K562 (cell line): Measurements from ENCODE around the gene FXYD3. TPM values are rescaled to one million over a fixed set of nuclear protein-coding genes. Genes with fewer than 3 reads are reported as not detected.
A peak's percentile ranks its signal among the peaks of the same experiment; 100 is the strongest.

ENCODE experiments used
- CEBPB ChIP-seq: fragments of 450-650 bp; IDR thresholded peaks from 2 replicates; pipeline ENCODE4 v1.6.1; 2016; ENCODE audit warnings: missing genetic modification characterization, missing compliant biosample characterization
- CREM ChIP-seq: IDR thresholded peaks from 2 replicates; pipeline ENCODE4 v1.6.1; 2014; ENCODE audit warnings: antibody characterized with exemption, low read depth
- CTBP1 ChIP-seq: fragments of 450-650 bp; IDR thresholded peaks from 2 replicates; pipeline ENCODE4 v1.6.1; 2016; ENCODE audit warnings: borderline replicate concordance
- ETV1 ChIP-seq: fragments of 450-650 bp; conservative IDR thresholded peaks from 2 replicates; pipeline ENCODE4 v1.6.1; 2016; ENCODE audit warnings: missing genetic modification characterization, control low read depth, low read depth, missing compliant biosample characterization
- MAFK ChIP-seq: IDR thresholded peaks from 2 replicates; pipeline ENCODE4 v1.6.1; 2011; ENCODE audit warnings: low read length, improper control_type of control experiment
- MNT ChIP-seq, 2 experiments: fragments of 450-650 bp; conservative IDR thresholded peaks; 2 replicates each; pipeline ENCODE4 v1.6.1; 2017; ENCODE audit warnings: mild to moderate bottlenecking in 2 of 2, moderate library complexity in 2 of 2
- NFIX ChIP-seq: fragments of 250-450 bp; sonication (Bioruptor Pico); IDR thresholded peaks from 2 replicates; pipeline ENCODE4 v1.4.0; 2020; ENCODE audit warnings: low read depth, mild to moderate bottlenecking, moderate library complexity
- NFYB ChIP-seq: IDR thresholded peaks from 2 replicates; pipeline ENCODE4 v1.6.1; 2011; ENCODE audit warnings: mild to moderate bottlenecking, moderate library complexity; ENCODE audit not compliant: insufficient read length; ENCODE audit errors: extremely low read depth
- PHB2 ChIP-seq: fragments of 450-650 bp; IDR thresholded peaks from 2 replicates; pipeline ENCODE4 v1.6.1; 2017; ENCODE audit warnings: low read depth
- RREB1 ChIP-seq: fragments of 250-450 bp; sonication (Bioruptor Pico); IDR thresholded peaks from 2 replicates; pipeline ENCODE4 v1.4.0; 2020
- THRAP3 ChIP-seq: fragments of 450-650 bp; IDR thresholded peaks from 2 replicates; pipeline ENCODE4 v1.6.1; 2016; ENCODE audit warnings: mild to moderate bottlenecking, inconsistent platforms, borderline replicate concordance
- ZFP36 ChIP-seq: fragments of 150-350 bp; IDR thresholded peaks from 2 replicates; pipeline ENCODE4 v1.6.1; 2018; ENCODE audit warnings: low read length, low read depth; ENCODE audit not compliant: partially characterized antibody
- ZNF263 ChIP-seq: sonication (generic); formaldehyde crosslinking; IDR thresholded peaks from 2 replicates; pipeline ENCODE4 v1.8.0; 2022; ENCODE audit warnings: mild to moderate bottlenecking, missing genetic modification reagents, borderline replicate concordance
- polyA plus RNA-seq, 8 experiments: library from polyadenylated mRNA; depleted of rRNA in 4 of 8; stranded (reverse) in 5 of 8; unstranded in 3 of 8; fragments of >200 nt; fragmentation: Nextera tagmentation in 2 of 8; fragmentation: Illumina TruSeq in 1 of 8; extraction: Ambion mirVana in 2 of 8; extraction: Trizol in 1 of 8; gene quantifications; 2 replicates each; pipeline versions ENCODE4 v1.2.1 to v1.2.3, GENCODE V29; 2011 to 2014; ENCODE audit warnings: inconsistent platforms in 1 of 8, missing spikeins in 1 of 8
- total RNA-seq, 7 experiments: library from RNA; depleted of rRNA in 6 of 7; stranded (reverse); fragments of >200 nt in 6 of 7; fragmentation: Illumina TruSeq in 2 of 7; extraction: Trizol in 2 of 7; gene quantifications; 2 replicates each; pipeline versions ENCODE4 v1.2.1 to v1.2.3, GENCODE V29; 2011 to 2021; ENCODE audit warnings: low replicate concordance in 1 of 7
- TF ChIP-seq, protein P1 (sequence below): IDR thresholded peaks from 2 replicates; pipeline ENCODE4 v1.6.1; 2011; ENCODE audit warnings: borderline replicate concordance, low read depth, mild to moderate bottlenecking, moderate library complexity, low read length; ENCODE audit not compliant: insufficient read depth, poor library complexity, severe bottlenecking
- TF ChIP-seq, protein P2 (sequence below): sonication (generic); formaldehyde crosslinking; IDR thresholded peaks from 2 replicates; pipeline ENCODE4 v1.9.0; 2022; ENCODE audit warnings: mild to moderate bottlenecking, missing genetic modification reagents

Gene FXYD3
- total and polyA plus RNA-seq, 9 of the 15 experiments (the other 6 are each of a cell fraction or from before 2014, with no cell fraction given), result 0.24 TPM; not detected in 8

GRCh38 chr19:35154525-35155406 is 39.1 kb downstream of the FXYD3 start, which contains the start of gene FXYD5 (continued):
- TF ChIP-seq, protein P1, sequence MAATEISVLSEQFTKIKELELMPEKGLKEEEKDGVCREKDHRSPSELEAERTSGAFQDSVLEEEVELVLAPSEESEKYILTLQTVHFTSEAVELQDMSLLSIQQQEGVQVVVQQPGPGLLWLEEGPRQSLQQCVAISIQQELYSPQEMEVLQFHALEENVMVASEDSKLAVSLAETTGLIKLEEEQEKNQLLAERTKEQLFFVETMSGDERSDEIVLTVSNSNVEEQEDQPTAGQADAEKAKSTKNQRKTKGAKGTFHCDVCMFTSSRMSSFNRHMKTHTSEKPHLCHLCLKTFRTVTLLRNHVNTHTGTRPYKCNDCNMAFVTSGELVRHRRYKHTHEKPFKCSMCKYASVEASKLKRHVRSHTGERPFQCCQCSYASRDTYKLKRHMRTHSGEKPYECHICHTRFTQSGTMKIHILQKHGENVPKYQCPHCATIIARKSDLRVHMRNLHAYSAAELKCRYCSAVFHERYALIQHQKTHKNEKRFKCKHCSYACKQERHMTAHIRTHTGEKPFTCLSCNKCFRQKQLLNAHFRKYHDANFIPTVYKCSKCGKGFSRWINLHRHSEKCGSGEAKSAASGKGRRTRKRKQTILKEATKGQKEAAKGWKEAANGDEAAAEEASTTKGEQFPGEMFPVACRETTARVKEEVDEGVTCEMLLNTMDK, result no peak
- peak; percentile 8 for TF ChIP-seq ZFP36
- peak; percentile 62 for TF ChIP-seq CREM
- TF ChIP-seq CEBPB, result peak; percentile 84
- TF ChIP-seq, protein P2, sequence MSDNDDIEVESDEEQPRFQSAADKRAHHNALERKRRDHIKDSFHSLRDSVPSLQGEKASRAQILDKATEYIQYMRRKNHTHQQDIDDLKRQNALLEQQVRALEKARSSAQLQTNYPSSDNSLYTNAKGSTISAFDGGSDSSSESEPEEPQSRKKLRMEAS (CRISPR knock-in tag), result peak; percentile 63; the same call in 1 of the 2 replicates
- peak; percentile 68; the same call in 1 of the 2 replicates for TF ChIP-seq ZNF263 (CRISPR knock-in tag)
- TF ChIP-seq CTBP1, result peak; percentile 75; the same call in 1 of the 2 replicates
- TF ChIP-seq PHB2, result no peak
- TF ChIP-seq NFYB, result no peak
- TF ChIP-seq THRAP3, result no peak; the same call in 1 of the 2 replicates
- no peak for TF ChIP-seq MAFK
- TF ChIP-seq NFIX (CRISPR knock-in tag), result no peak
- 0 out of 2 replicates have a peak, but pooled peaks have one; percentile 48 for TF ChIP-seq RREB1 (CRISPR knock-in tag)
- peak; percentile 63 to 88 for TF ChIP-seq MNT (conservative IDR thresholded peaks at IDR 0.05)
- TF ChIP-seq ETV1 (tag), result 0 out of 2 replicates have a peak, but pooled peaks have one; percentile 6
